Heart right ventricle (tissue), 16 donors: ENCODE data around the gene GJB3. TPM values are rescaled to one million over a fixed set of nuclear protein-coding genes. Genes with fewer than 3 reads are reported as not detected.
A peak's percentile ranks its signal among the peaks of the same experiment; 100 is the strongest.

ENCODE experiments used
- ATAC-seq, 8 donors: fragments of 200-7000 bp; cut with Tn5 transposase; one replicate each; pipeline ENCODE4 v1.9.1; 2020; ENCODE audit warnings: mild to moderate bottlenecking in 8 of 8, moderate library complexity in 8 of 8, moderate number of reproducible peaks in 1 of 8
- DNase-seq, 2 donors: peaks; one replicate each; pipeline ENCODE4 v3.0.0-alpha.2; 2020
- H3K27ac ChIP-seq, 10 donors: fragments of 200-600 bp; sonication (generic) in 2 of 10; one replicate each; pipeline versions ENCODE4 v1.5.0 to v1.8.0; 2020 to 2022; ENCODE audit warnings: mild to moderate bottlenecking in 3 of 10
- H3K27me3 ChIP-seq, 7 donors: fragments of 200-600 bp; one replicate each; pipeline ENCODE4 v1.8.0; 2021 to 2022; ENCODE audit warnings: mild to moderate bottlenecking in 2 of 7
- H3K36me3 ChIP-seq, 9 donors: fragments of 200-600 bp; sonication (generic) in 1 of 9; one replicate each; pipeline versions ENCODE4 v1.5.0 to v1.8.0; 2020 to 2022; ENCODE audit warnings: mild to moderate bottlenecking in 2 of 9
- H3K4me1 ChIP-seq, 9 donors: fragments of 200-600 bp; sonication (generic) in 1 of 9; one replicate each; pipeline versions ENCODE4 v1.5.0 to v1.8.0; 2020 to 2022; ENCODE audit warnings: mild to moderate bottlenecking in 4 of 9
- H3K4me3 ChIP-seq, 10 donors: fragments of 200-600 bp; sonication (generic) in 2 of 10; one replicate each; pipeline versions ENCODE4 v1.5.0 to v1.8.0; 2020 to 2022; ENCODE audit warnings: mild to moderate bottlenecking in 7 of 10, moderate library complexity in 2 of 10
- H3K9me3 ChIP-seq, 11 donors: fragments of 200-600 bp in 10 of 11; sonication (generic) in 2 of 11; one replicate each; pipeline versions ENCODE4 v1.5.0 to v1.8.0; 2013 to 2022; ENCODE audit warnings: mild to moderate bottlenecking in 2 of 11, control low read depth in 1 of 11, moderate library complexity in 1 of 11
- CTCF ChIP-seq, 9 donors: fragments of 200-600 bp; sonication (generic) in 2 of 9; IDR thresholded peaks; one replicate each; pipeline versions ENCODE4 v1.5.0 to v1.8.0; 2021 to 2022; ENCODE audit warnings: antibody characterized with exemption in 9 of 9, mild to moderate bottlenecking in 5 of 9, moderate library complexity in 1 of 9
- WGBS, 2 donors: extraction: QIAGEN DNeasy Blood & Tissue Kit; methylation state at CpG; one replicate each; pipeline ENCODE4 v1.1.7; 2013; ENCODE audit warnings: inconsistent platforms in 1 of 2; 5-methylcytosine and 5-hydroxymethylcytosine counted together
- intact Hi-C, 10 donors: fragments of 100-400 bp; cut with DNase I; formaldehyde crosslinking; loops; one replicate each; pipeline versions ENCODE4 v1.11.1 to v1.14.2; 2022
- polyA plus RNA-seq, 2 donors: library from polyadenylated mRNA; stranded (reverse); fragments of 200-250 nt; gene quantifications; one replicate each; pipeline ENCODE4 v1.2.3, GENCODE V29; 2013
- total RNA-seq, 10 donors: library from RNA; stranded (reverse); fragmentation: NEBNext Ultra II Directional in 3 of 10; extraction: Animal tissue kit (Norgen Biotek cat#: 25700) in 3 of 10; gene quantifications; one replicate each; pipeline versions ENCODE4 v1.2.1 to v1.2.4, GENCODE V29; 2021 to 2023
- donor health status: Arrhythmogenic right ventricular cardiomyopathy.
- donor health status: ischemic (EF 13 %, LVEDD 7.1; RV severe dilation, severe dysfunction).
- donor health status: healthy with polysubstance abuse.
- donor health status: DM: no; HTN: yes; CAD: no.
- donor health status: DM: no; HTN: no; CAD: no.
- donor health status: ischemic (EF 25% LVEDD 6.9; RV normal size, moderate dysfunction).
- donor health status: ischemic (EF 25% LVEDD 5.7; RV mildly dilated, moderate dysfunction).
- donor health status: healthy.
- donor health status: DM: yes; HTN: yes; CAD: no.
- donor health status: Ischemic cardiomyopathy.
- donor health status: ischemic (EF 35%, LVEDD 5.7; RV mildly dilated, moderate dysfunction).
- donor health status: nonischemic (EF 11% LVEDD 7.7; RV severe dilation, severe dysfunction).
- donor health status: DM: yes; HTN: yes; CAD: no.
- donor health status: PGD.
- donor health status: ischemic (EF 29% LVEDD 5.4; RV normal size, mild dysfunction).
- donor health status: nonischemic (EF 23%, LVEDD 6.1; RV moderate dilation, normal function).

GJB3 gene
- total and polyA plus RNA-seq, 12 donors: not detected

- Histone ChIP-seq H3K4me3 (no peak overlapping the region), H3K27me3 (no peaks in the 10 kb centered on the region), H3K36me3 (peaks cover 0 to 9% (median 0%) of the 10 kb centered on the region in 9 donors), H3K9me3 (peaks cover 0 to 7% (median 0%) of the 10 kb centered on the region in 11 donors), H3K4me1 (peaks cover 0 to 76% (median 15%) of the 10 kb centered on the region in 9 donors), H3K27ac (peak overlapping the region in 2 of 10 donors; percentile 3 to 41)
- TF ChIP-seq CTCF (IDR thresholded peaks at IDR 0.05): no peak
- intact Hi-C loops: no loop called here
- ATAC-seq (no peak), DNase-seq (no peak)
- WGBS, 2 donors: 84% methylated on average over 2 of the region's 2 CpGs
Observed at GRCh38 chr1:34828611-34829010, 47.6 kb downstream of the GJB3 start.

GRCh38 chr1:34829250-34829649, 48.2 kb downstream of the GJB3 start:
- intact Hi-C loops: no loop called here
- no peak overlapping the region for H3K4me3 ChIP-seq
- WGBS, 2 donors: 75 to 89% methylated on average over 3 of the region's 3 CpGs

GRCh38 chr1:34831721-34832246, 50.8 kb downstream of the GJB3 start:
- 77 to 78% methylated on average over 6 of the region's 6 CpGs for WGBS, 2 donors
- H3K4me3 ChIP-seq: no peak overlapping the region
- no peaks in the 10 kb centered on the region for H3K27me3 ChIP-seq
- ATAC-seq (no peak), DNase-seq (no peak)
- peaks cover 0 to 9% (median 0%) of the 10 kb centered on the region in 9 donors for H3K36me3 ChIP-seq
- peak overlapping the region in 6 of 10 donors; percentile 19 to 55 (median 40) for H3K27ac ChIP-seq
- no peaks in the 10 kb centered on the region for H3K9me3 ChIP-seq
- no peak for TF ChIP-seq CTCF (IDR thresholded peaks at IDR 0.05)
- intact Hi-C loops: no loop called here
- H3K4me1 ChIP-seq: peaks cover 0 to 83% (median 21%) of the 10 kb centered on the region in 9 donors

More at GRCh38 chr1:34829250-34829649, 48.2 kb downstream of the GJB3 start:
- Histone ChIP-seq H3K9me3 (peaks cover 0 to under 1% (median 0%) of the 10 kb centered on the region in 11 donors), H3K27me3 (no peaks in the 10 kb centered on the region), H3K4me1 (peaks cover 0 to 82% (median 15%) of the 10 kb centered on the region in 9 donors), H3K36me3 (peaks cover 0 to 9% (median 0%) of the 10 kb centered on the region in 9 donors), H3K27ac (peak overlapping the region in 2 of 10 donors; percentile 22 to 41)
- DNase-seq: no peak
- ATAC-seq: peak in 1 of 8 donors; percentile 42
- TF ChIP-seq CTCF (IDR thresholded peaks at IDR 0.05): no peak

GRCh38 chr1:34833711-34834110, 52.7 kb downstream of the GJB3 start:
- no peak for TF ChIP-seq CTCF (IDR thresholded peaks at IDR 0.05)
- peaks cover 0 to 84% (median 33%) of the 10 kb centered on the region in 9 donors for H3K4me1 ChIP-seq
- H3K27ac ChIP-seq: peak overlapping the region in 4 of 10 donors; percentile 35 to 85 (median 84)

More at GRCh38 chr1:34833711-34834110, 52.7 kb downstream of the GJB3 start:
- WGBS, 2 donors: 93 to 95% methylated on average over 1 of the region's 1 CpG
- Histone ChIP-seq H3K9me3 (no peaks in the 10 kb centered on the region), H3K36me3 (peaks cover 0 to 9% (median 0%) of the 10 kb centered on the region in 9 donors), H3K27me3 (no peaks in the 10 kb centered on the region), H3K4me3 (no peak overlapping the region)
- no peak for ATAC-seq
- intact Hi-C loops: no loop called here
- DNase-seq: no peak

Other genes with a start within 250 kb of the GJB3 start
- not detected for gene GJB5, start 26.2 kb upstream of the GJB3 start, total RNA-seq
- gene GJB5, start 26.2 kb upstream of the GJB3 start, polyA plus RNA-seq: not detected
- not detected for gene GJB4, start 21.5 kb upstream of the GJB3 start, total RNA-seq
- gene GJB4, start 21.5 kb upstream of the GJB3 start, polyA plus RNA-seq: not detected
- gene GJA4, start 11.8 kb downstream of the GJB3 start, total RNA-seq: 10 to 100 TPM in 9 of 10 donors, 1 to 10 TPM in 1; 9.0 to 37.8 (median 22.7) TPM
- 10 to 100 TPM; 20.3 to 50.1 TPM for gene GJA4, start 11.8 kb downstream of the GJB3 start, polyA plus RNA-seq
- 10 to 100 TPM; 33.9 to 74.2 (median 43.7) TPM for gene SMIM12, start 78.5 kb downstream of the GJB3 start, total RNA-seq
- gene SMIM12, start 78.5 kb downstream of the GJB3 start, polyA plus RNA-seq: 10 to 100 TPM in 1 of 2 donors, 1 to 10 TPM in 1; 9.7 to 78.1 TPM
- gene DLGAP3, start 148.4 kb downstream of the GJB3 start, total RNA-seq: under 1 TPM in 4 of 10 donors, not detected in 6; 0.11 to 0.35 (median 0.15) TPM
- gene DLGAP3, start 148.4 kb downstream of the GJB3 start, polyA plus RNA-seq: under 1 TPM; 0.07 to 0.10 TPM
- gene TMEM35B, start 204.1 kb downstream of the GJB3 start, total RNA-seq: 10 to 100 TPM in 1 of 10 donors, 1 to 10 TPM in 9; 4.9 to 13.1 (median 6.6) TPM
- 10 to 100 TPM; 13.3 to 26.7 TPM for gene TMEM35B, start 204.1 kb downstream of the GJB3 start, polyA plus RNA-seq